Inferior parietal cortex (tissue), 1 donor: ENCODE data around the gene LYG1.
"Not testable (repeated sequence)": the region's sequence is repeated elsewhere in the genome, so short reads cannot be mapped to it uniquely, and the experiment has no call there.

Source experiments
- DNase-seq: peaks from one replicate; pipeline ENCODE4 v3.0.0-alpha.2; 2016; ENCODE audit errors: extremely low spot score

LYG1 gene

DNA sequence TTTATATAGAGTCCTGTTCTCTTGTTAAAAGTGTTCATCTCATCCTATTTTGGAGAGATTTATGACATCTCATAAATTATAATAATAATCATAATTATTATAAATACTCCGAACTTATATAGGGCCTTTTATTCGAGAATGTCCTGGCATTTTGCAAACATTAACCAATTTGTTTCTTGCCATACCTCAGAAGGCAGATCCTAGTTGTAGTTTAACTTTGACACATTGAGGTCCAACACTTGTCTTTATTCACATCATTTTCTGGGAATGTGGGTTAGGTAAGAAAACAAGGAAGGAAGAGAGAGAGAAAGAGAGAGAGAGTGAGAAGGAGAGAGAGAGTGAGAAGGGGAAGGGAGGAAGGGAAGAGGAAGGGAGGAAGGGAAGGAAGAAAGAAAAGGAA is at the start of gene LYG1:
TSS of gene LYG1 (minus strand) at position 101 of the 400 bp plus-strand sequence. CDS start 5,527 bp downstream, outside the sequence.
- not testable (repeated sequence) for DNase-seq

DNA sequence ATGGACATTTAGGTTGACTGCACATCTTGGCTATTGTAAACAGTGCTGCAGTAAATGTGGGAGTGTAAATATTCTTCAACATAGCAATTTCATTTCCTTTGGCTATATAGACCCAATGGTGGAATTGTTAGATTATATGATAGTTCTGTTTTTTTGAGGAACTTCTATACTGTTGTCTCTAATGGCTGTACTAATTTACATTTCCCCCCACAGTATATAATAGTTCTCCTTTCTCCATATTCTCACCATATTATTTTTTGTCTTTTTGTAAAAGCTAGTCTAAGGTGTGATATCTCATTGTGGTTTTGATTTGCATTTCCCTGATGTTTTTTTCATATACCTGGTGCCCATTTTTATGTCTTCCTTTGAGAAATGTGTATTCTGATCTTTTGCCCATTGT is 49.2 kb upstream of the LYG1 start:
- no peak for DNase-seq

DNA sequence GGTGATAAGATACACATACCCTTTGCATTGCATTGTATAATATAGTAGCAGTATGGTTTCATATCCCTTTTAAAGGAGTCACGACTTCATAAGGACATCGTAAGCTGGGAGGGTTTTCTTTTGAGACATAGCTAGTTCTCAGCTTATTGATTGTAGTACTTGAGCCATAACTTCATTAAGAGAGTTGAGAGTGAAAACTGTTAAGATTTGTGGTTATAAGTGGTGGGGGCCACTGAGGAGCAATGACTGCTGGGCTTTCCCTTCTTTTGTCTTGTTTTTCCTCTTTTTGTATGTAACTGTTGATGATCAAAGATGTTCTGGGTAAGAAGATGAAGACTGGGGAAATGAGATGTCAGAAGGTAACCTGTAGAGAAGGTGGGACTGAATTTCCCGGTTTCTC is 47.2 kb upstream of the LYG1 start:
- DNase-seq: no peak

DNA sequence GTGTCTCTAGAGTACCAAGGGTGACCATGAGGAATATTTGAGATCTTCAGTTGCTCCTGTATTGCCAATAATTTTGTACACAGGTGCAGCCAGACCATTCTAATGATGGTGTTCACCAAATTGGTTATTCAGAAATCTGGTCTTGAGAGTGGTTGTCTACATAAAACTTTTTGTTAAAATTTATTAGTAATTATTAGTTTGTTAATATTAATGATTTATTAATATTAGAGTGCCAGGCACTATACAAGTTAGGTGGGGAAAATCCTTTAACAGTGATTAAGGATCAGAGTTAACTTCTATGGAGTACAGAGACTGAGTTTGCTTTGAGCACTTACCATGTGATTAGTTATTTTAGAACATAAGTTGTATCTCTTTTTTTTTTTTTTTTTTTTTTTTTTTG is 45.2 kb upstream of the LYG1 start:
- DNase-seq: no peak

DNA sequence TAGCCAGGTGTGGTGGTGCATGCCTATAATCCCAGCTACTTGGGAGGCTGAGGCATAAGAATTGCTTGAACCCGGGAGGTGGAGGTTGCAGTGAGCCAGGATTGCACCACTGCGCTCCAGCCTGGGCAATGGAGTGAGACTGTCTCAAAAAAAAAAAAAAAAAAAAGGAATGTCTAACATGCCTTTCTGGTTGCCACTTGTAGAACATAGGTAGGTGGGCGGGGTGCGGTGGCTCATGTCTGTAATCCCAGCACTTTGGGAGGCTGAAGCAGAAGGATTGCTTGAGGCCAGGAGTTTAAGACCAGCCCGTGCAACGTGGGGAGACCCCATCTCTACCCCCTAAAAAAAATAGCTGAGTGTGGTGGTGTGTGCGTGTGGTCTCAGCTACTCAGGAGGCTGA is 44.4 kb upstream of the LYG1 start:
- not testable (repeated sequence) for DNase-seq

DNA sequence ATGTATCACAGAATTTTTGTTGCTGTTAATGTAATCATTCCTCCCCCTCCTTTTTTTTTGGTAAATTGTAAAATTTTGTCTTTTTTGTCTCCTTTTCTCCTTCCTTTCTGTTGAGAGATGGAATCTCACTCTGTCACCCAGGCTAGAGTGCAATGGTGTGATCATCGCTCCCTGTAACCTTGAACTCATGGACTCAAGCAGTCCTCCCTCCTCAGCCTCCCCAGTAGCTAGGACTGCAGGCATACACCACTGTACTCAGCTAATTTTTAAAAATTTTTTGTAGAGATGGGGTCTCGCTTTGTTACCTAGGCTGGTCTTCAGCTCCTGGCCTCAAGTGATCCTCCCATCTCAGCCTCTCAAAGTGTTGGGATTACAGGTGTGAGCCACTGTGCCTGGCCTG is 41.5 kb upstream of the LYG1 start:
- DNase-seq: no peak

DNA sequence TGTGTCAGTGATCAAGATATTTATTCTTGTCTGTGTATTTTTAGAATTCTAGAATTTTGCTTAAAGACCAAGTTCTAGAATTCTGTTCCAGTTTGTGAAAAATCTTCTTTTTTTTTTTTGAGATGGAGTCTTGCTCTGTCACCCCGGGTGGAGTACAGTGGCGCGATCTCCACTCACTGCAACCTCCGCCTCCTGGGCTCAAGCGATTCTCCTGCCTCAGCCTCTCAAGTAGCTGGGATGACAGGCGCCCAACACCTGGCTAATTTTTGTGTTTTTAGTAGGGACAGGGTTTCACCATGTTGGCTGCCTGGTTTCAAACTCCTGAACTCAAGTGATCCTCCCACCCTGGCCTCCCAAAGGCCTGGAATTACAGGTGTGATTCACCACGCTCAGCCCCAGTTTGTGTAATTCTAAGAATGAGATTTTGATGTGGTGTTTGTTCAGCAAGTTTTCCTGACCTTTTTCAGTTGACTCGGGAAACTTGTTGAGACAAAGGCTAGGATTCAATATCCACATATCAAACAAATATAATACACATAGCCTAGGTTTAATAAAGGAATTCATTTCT is 39.8 kb upstream of the LYG1 start:
- no peak for DNase-seq

DNA sequence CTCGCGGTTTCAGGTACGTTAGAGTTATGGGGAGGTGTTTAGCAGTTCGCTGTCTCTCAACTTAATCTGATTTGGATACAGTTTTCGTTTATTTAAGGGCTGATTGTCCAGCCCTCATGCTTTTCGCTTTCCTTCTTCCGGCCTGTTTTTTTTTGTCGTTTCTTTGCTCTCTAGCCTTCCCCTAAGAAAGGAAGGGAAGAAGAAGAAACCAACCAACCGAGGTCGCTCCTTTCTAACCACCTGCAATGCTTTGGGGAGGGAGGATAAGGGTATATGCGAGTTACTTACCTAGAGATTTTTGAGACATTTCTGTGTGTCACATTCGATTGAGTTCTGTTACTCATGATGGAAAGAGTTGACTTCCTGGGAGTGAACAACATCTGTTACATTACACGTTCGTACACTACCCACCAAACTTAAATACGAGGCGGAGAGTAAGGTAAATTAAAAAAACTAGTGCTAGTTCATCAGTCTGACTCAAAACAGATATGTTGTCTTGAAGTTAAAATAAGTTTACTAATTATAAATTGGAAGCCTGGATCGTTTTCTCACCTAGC is 37.1 kb upstream of the LYG1 start:
- no peak for DNase-seq

DNA sequence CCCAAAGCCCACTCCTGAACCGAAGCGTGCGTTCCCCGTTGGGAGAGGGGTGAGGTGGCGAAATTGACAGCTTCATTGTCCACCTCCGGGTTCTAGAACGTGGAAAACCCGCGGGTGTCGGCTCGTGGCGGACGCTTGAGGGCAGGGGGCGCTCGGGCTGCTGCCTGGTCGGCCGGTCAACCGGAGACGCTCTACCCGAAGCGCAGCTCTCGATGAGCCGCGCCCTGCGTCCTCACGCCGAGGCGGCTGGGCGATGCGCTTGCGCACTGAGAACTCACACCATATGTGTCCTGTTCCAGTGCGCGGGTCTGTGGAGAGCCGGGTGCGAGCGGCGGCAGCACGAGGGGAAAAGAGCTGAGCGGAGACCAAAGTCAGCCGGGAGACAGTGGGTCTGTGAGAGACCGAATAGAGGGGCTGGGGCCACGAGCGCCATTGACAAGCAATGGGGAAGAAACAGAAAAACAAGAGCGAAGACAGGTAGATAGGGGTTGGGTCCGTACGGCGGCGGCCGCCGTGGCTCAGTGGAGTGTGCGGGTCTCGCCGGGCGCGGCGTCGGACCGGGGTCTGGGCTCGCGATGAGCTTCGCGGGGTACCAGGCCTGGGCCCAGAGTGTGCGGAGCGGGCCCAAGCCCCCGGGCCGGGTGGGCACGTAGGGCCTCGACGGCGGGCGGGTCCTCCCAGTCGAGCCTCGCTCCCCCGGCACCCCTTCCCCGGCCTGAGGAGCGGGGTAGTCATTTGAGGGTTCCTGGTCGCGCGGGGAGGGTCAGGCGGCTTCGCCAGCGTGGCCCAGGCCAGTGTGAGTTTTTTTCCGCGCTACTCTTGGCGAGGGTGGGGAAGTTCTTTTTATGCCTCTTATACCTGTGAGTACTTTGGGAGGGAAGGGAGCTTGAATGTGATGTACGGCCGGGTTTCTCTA is 36.4 kb upstream of the LYG1 start, which contains the start of gene EIF5B:
TSS of gene EIF5B (plus strand) at position 277 of the 916 bp plus-strand sequence. CDS start at position 443, 166 bp downstream.
- peak; percentile 98 for DNase-seq

DNA sequence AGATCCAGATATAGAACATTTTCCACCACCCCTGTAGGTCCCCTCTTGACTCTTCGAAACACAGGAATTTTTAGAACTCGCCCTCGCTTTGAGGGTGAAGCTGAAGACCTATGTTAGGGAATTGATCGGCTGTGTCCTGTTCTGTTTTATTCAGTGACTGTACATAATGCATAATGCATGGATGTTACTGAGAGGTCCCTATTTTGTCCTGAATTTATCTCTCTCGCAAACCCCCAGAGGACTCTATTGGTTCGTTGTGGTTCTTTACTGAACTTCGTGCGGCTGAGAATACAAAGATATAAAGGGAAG is 35.8 kb upstream of the LYG1 start:
- DNase-seq: no peak

DNA sequence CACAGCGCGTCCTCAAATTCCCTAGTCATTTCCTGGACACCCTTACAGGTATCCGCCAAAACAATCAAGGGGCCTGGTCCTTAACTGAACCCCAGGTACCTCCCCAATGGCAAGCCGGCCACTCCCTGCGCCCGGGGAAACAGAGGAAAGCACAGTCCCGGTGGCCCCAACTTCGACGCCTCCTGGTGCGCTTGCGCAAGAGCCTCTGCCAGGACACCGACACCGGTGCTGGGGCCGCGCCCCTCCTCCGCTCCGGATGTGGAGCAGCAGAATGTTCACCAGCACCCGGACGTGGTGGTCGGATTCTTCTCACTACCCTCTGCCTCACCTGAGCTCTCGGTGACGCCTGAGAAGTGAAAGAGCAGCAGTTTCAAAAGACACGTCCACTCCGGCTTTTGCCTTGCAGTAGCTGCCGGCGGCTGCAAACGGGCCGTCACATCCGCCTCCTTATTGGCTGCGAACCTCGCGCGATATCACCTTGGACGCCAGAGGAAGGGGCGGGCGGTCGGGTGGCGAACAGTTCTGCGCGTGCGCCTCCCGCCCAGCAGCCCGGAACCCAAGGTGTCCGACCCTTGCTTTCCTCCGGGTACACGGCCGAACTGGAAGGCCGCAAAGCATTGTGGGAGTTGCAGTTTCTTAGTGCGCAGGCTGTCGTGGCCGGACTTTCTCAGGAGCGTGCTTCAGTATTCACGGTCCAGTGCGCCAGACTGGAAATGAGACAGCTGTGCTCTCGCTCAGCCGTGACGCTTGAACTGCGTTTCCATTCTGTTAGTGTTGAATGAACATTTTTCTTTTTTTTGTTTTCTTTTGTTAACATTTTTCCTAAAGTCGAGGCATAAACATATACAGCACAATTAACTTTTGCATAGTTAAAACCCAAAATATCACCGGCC is 35.2 kb upstream of the LYG1 start, which contains the start of gene TXNDC9:
TSS of gene TXNDC9 (minus strand) at position 423 of the 893 bp plus-strand sequence. CDS start 3,123 bp downstream, outside the sequence.
- peak; percentile 99 for DNase-seq

DNA sequence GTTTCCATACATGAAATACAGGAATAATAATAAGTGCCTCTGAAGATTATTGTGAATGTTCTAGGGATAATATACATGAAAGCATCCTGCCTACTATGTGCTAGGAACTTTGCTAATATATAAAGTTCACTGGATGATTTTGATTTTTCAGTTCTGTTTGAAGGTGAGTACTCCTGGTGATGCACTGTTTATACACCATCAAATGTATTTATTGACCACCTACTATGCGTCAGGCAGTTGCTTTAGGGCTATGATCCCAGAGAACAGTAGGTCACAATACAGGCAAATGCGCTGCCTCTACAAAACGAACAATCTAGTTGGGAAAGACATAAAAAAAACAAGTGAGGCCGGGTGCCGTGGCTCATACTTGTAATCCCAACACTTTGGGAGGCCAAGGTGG is 24.4 kb upstream of the LYG1 start:
- no peak for DNase-seq

DNA sequence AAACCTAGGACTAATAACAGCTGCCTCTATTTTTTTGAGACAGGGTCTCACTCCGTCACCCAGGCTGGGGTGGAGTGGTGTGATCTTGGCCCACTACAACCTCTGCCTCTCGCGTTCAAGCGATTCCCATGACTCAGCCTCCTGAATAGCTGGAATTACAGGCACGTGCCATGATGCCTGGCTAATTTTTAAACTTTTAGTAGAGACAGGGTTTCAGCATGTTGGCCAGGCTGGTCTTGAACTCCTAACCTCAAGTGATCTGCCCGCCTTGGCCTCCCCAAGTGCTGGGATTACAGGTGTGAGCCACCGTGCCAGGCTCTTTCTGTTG is 16.8 kb upstream of the LYG1 start:
- not testable (repeated sequence) for DNase-seq

DNA sequence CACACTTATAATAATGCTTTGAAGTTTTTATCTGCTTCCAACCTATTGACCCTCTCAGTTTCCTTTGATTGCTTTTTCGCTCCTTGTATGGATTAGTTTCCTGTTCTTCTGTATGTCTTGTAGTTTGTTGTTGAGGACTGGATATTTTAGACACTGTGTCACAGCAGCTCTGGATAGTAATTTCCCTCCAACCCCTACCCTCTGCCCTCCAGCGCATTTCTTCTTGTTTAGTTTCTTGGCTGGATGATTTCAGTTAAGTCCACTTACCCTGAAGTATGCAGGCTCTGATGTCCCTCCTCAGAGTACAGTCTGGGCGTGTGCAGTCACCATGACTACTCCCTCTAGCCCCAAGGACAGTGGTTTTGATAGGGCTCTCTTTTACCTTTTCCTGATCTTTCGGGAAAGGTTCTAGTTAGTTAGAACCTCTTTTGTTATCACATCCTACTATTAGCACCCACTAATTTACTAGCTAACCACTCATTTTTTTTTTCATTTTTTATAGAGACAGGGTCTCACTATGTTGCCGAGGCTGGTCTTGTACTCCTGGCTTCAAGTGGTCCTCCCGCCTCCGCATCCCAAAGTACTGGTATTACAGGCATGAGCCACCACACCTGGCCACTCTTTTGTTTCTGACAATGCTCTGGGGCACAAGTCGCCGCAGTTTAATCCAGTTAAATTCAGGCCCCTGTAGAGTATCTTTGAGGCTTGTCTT is 16.3 kb upstream of the LYG1 start:
- DNase-seq: no peak

DNA sequence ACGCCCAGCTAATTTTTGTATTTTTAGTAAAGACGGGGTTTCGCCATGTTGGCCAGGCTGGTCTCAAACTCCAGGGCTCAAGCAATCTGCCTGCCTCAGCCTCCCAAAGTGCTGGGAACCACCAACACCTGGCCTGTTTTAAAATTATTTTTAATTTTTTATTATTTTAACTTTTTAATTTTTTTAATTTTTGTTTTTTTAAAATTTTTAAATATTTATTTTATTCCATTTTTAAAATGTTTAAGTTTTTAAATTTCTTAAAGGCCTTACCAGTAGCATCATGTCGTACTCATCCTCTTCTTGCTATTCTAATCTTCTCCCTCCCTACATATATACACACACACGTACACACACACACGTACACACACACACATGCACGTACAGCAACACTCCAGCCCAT is 1.4 kb downstream of the LYG1 start:
- no peak for DNase-seq

DNA sequence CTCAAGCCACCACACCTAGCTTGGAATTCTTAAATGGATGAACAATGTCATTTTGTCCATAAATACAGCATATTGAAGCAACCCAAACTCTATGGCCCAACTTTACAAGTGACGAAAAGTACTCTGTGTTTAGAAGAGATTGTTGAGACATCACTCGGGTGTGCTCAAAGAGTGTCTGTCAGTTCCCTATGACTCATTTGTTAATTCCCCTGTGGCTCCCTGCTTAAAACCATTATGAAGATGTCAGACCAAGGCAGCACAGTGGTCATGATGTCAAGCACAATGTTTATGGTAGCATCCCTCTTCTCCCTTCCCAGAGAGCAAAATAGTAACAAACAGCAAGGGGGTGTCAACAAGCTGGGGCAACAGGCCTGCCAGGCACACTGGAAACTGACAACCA is 3.0 kb downstream of the LYG1 start:
- DNase-seq: no peak

DNA sequence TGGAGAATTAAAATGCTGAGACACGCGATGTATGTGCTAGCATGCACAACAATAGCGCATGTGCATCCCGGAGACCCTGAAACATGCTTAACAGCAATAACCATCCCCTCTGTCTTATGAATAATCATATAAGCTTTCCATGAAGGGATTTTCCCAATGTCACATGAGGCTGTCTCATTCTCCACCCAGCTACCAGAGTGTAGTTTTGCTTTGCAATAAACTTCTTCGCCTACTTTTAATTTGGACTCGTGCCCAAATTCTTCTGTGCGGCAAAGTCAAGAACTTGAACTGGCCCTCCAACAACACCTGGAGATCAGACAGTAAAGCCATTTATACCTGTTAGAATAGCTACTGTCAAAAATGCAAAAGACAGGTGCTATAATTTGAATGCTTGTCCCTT is 15.5 kb downstream of the LYG1 start:
- DNase-seq: no peak

DNA sequence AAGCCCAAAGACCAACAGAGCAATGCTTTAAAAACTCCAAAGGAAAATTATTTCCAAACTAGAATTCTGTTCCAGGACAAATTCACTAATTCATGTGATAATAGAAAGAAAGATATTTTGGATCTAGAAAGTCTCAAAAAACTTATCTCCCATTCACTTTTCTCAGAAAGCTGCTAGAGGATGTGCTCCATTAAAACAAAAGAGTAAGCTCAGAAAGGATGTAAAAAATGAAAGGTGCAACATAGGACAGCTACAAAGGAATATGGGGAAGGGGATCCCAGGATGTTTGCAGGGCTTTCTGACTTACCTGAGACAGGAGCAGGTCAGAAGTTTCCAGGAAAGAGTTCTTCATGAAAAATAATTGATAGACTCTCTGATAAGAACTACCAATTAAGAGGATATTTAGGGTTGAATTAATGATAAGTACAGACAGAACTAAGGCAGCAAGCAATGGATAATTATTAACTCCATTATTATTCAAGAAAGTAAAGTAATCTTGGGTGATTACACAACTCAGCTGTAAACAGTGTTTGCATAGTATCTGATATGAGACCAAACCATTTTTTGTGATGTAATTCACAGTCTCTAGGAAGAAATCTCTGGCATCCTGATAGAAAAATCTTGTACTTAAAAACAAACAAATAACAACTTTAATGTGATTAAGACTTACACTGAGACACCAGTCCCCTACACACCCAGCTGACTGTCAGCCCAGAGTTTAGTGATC is 20.9 kb downstream of the LYG1 start:
- no peak for DNase-seq

DNA sequence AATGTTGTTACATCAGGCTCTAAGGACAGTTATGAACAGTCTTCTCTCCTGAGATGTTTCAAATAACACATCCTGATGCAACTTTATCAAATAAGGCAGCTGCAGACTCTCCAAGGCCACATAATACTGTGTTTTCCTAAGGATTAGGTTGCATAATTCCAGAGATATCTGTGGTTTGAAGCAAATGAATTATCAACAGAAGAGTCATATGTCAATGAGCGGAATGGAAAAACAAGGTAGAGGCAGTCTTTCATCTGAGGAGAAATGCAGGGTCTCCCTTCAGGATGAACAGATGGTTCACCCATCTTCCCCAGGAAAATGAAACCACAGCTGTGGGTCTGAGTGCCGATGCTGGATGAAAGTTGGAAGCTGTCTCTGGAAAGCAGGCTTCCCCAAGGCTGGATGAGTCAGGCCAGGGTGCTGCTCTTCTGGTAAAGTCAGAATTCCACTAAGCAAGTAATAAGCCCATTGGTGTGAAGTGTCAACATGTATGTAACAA is 22.2 kb downstream of the LYG1 start:
- DNase-seq: no peak

DNA sequence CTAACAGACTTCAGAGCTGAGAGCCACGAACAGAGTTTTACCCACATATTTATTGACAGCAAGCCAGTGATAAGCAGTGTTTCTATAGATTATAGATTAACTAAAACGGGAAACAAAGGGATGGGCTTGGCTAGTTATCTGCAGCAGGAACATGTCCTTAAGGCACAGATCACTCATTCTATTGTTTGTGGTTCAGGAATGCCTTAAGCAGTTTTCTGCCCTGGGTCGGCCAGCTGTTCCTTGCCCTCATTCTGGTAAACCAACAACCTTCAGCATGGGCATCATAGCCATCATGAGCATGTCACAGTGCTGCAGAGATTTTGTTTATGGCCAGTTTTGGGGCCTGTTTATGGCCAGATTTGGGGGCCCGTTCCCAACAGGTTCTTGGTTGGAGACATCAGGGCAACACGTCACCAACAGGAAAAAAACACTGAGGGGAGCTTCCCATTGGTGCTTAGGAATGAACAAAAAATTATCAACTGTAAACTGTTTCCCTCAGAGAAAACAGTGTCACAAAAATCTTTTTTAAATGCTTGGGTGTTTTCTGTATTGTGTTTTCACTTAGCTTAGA is 22.7 kb downstream of the LYG1 start:
- DNase-seq: not testable (repeated sequence)
